ENCODE results near the gene DDOST.

Gene DDOST

DNA sequence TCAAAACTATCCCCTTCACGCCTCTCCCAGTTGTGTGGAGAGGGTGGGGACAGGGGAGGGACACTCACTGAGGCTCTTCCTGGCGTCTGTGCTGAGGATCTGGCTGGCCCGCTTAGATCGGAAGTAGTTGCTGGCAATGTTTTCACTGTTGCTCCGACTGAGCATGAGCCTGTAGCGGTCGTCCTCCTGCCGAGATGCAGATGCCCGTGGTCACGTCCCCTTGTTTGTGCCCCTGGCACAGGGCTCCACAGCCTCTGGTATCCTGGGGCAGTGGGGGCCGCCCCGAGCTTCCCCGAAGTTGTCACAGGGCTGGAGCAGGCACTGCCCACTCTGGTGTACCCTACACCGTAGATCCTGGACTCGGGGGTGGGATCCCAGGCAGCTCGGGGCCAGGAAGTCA, 5.0 kb upstream of the DDOST start:
- DNase-seq, result no peak
- TF ChIP-seq, protein P1, sequence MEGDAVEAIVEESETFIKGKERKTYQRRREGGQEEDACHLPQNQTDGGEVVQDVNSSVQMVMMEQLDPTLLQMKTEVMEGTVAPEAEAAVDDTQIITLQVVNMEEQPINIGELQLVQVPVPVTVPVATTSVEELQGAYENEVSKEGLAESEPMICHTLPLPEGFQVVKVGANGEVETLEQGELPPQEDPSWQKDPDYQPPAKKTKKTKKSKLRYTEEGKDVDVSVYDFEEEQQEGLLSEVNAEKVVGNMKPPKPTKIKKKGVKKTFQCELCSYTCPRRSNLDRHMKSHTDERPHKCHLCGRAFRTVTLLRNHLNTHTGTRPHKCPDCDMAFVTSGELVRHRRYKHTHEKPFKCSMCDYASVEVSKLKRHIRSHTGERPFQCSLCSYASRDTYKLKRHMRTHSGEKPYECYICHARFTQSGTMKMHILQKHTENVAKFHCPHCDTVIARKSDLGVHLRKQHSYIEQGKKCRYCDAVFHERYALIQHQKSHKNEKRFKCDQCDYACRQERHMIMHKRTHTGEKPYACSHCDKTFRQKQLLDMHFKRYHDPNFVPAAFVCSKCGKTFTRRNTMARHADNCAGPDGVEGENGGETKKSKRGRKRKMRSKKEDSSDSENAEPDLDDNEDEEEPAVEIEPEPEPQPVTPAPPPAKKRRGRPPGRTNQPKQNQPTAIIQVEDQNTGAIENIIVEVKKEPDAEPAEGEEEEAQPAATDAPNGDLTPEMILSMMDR (IDR thresholded peaks at IDR 0.05), result no peak
- Histone ChIP-seq H3K27me3 (no peaks in the 10 kb centered on the region), H3K27ac (no peak overlapping the region), H3K4me3 (no peak overlapping the region), H3K36me3 (no peaks in the 10 kb centered on the region), H3K4me1 (peaks cover 0 to 9% (median 4%) of the 10 kb centered on the region in 4 donors), H3K9me3 (no peaks in the 10 kb centered on the region)
- intact Hi-C loops (cut with DNase I; ENCODE audit: low total_unique reads), result no loop called here

GRCh38 chr1:20665726-20666125, 4.6 kb upstream of the DDOST start:
- no peak overlapping the region for H3K27ac ChIP-seq
- H3K36me3 ChIP-seq, result no peaks in the 10 kb centered on the region
- peaks cover 0 to 9% (median 4%) of the 10 kb centered on the region in 4 donors for H3K4me1 ChIP-seq
- intact Hi-C loops (cut with DNase I; ENCODE audit: low total_unique reads), result no loop called here
- no peak overlapping the region for H3K4me3 ChIP-seq
- H3K9me3 ChIP-seq, result no peaks in the 10 kb centered on the region
- TF ChIP-seq, protein P1 (IDR thresholded peaks at IDR 0.05), result no peak
- no peak for DNase-seq
- no peaks in the 10 kb centered on the region for H3K27me3 ChIP-seq

DNA sequence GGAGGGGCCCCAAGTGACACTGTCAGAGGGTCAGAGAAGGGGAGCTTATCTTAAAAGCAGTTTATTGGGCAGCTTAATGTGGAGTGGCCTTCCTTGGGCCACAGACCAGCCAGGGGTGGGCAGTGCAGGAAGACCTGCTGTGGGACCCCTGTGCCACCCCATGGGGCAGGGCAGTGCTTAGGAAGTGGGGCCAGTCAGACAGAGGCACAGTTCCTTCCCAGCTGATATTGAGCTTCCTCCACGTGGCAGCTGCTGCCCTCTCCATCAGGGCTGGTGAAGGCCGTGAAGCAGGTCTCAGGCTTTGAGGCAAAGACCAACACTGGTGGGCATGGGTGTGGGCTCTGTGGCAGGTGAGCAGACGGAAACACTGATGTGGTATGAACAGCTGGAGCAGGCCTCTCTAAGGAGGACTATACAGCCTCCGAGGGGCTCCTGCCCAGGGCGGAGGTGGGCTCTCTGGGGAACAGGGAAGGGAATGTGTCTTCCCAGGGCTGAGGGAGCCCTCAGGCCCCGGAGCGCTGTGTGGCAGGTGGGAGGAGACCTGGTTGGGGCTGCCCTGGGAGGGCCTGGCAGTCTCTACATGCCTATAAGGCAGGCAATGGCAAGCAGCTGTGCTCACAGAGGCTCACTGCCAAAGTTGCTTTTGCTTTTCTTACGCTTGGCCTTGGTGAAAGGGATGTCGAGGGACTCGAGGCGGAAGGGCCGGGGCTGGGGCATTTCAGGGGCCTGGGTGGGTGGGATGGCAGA, 3.0 kb upstream of the DDOST start:
- Histone ChIP-seq H3K4me3 (no peak overlapping the region), H3K27me3 (no peaks in the 10 kb centered on the region), H3K27ac (no peak overlapping the region), H3K36me3 (no peaks in the 10 kb centered on the region), H3K4me1 (peaks cover 0 to 24% (median 17%) of the 10 kb centered on the region in 4 donors), H3K9me3 (no peaks in the 10 kb centered on the region)
- intact Hi-C loops (cut with DNase I; ENCODE audit: low total_unique reads), result no loop called here
- DNase-seq, result no peak
- TF ChIP-seq, protein P1 (IDR thresholded peaks at IDR 0.05), result no peak

GRCh38 chr1:20663365-20663764, 2.2 kb upstream of the DDOST start:
- intact Hi-C loops (cut with DNase I; ENCODE audit: low total_unique reads), result no loop called here
- H3K36me3 ChIP-seq, result peaks cover 0 to 2% (median 1%) of the 10 kb centered on the region in 3 donors
- no peak overlapping the region for H3K27ac ChIP-seq
- DNase-seq, result no peak
- no peaks in the 10 kb centered on the region for H3K27me3 ChIP-seq
- TF ChIP-seq, protein P1 (IDR thresholded peaks at IDR 0.05), result no peak
- no peaks in the 10 kb centered on the region for H3K9me3 ChIP-seq
- no peak overlapping the region for H3K4me3 ChIP-seq
- H3K4me1 ChIP-seq, result peaks cover 0 to 31% (median 17%) of the 10 kb centered on the region in 4 donors

DNA sequence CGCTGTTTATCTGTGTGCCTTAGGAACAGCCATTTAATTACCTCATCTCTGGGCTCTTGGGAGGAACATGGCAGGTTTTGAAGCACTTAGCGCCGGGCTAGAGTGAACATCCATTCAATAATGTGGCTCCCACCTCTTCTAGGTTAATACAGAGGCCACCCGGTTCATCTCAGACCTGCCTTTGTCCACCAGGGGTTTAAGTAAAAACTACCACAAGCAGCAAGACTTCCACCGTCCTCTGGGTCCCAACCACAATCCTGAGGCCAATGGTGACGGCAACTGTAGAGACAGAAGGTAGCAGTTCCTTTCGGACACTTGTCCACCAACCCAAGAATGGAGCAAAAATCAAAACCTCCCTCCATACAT, 924 bp upstream of the DDOST start:
- H3K27me3 ChIP-seq, result no peaks in the 10 kb centered on the region
- peak overlapping the region; percentile 97 to 99 for H3K4me3 ChIP-seq
- peak overlapping the region; percentile 79 to 88 for H3K27ac ChIP-seq
- H3K9me3 ChIP-seq, result no peaks in the 10 kb centered on the region
- H3K4me1 ChIP-seq, result peaks cover 0 to 32% (median 17%) of the 10 kb centered on the region in 4 donors
- intact Hi-C loops (cut with DNase I; ENCODE audit: low total_unique reads), result no loop called here
- TF ChIP-seq, protein P1 (IDR thresholded peaks at IDR 0.05), result no peak
- H3K36me3 ChIP-seq, result peaks cover 5 to 15% (median 7%) of the 10 kb centered on the region in 3 donors
- DNase-seq, result no peak
